Calu3 (cell line): Measurements from ENCODE around the gene RAB3C. TPM values are rescaled to one million over a fixed set of nuclear protein-coding genes. Genes with fewer than 3 reads are reported as not detected.

ENCODE experiments used
- BruUV-seq: library from RNA; stranded (reverse); fragments of 400-500 nt; replicated peaks from 2 replicates; lab custom pipeline; 2021; lab: Mats Ljungman, UMichigan
- CTCF ChIA-PET: fragments of 300-600 bp; sonication (Branson Sonifier 250); formaldehyde crosslinking; loops from one replicate; lab custom pipeline; 2022; ENCODE audit warnings: antibody characterized with exemption; lab: Charles Lee
- DNase-seq: peaks from one replicate; pipeline ENCODE4 v3.0.0; 2022
- H3K27ac Mint-ChIP-seq: one replicate; pipeline ENCODE4 v1.8.0; 2022; ENCODE audit warnings: mixed read lengths; ENCODE audit not compliant: unreplicated experiment
- H3K27me3 Mint-ChIP-seq: one replicate; pipeline ENCODE4 v1.8.0; 2022; ENCODE audit warnings: mixed read lengths; ENCODE audit not compliant: unreplicated experiment
- H3K36me3 Mint-ChIP-seq: one replicate; pipeline ENCODE4 v1.8.0; 2022; ENCODE audit warnings: mild to moderate bottlenecking, moderate library complexity, mixed read lengths; ENCODE audit not compliant: insufficient read depth, unreplicated experiment
- H3K4me1 Mint-ChIP-seq: one replicate; pipeline ENCODE4 v1.8.0; 2022; ENCODE audit warnings: mild to moderate bottlenecking, low read depth, mixed read lengths; ENCODE audit not compliant: unreplicated experiment
- H3K4me3 Mint-ChIP-seq: one replicate; pipeline ENCODE4 v1.8.0; 2022; ENCODE audit warnings: mild to moderate bottlenecking, low read depth, moderate library complexity, mixed read lengths; ENCODE audit not compliant: unreplicated experiment
- H3K9me3 Mint-ChIP-seq: one replicate; pipeline ENCODE4 v1.8.0; 2022; ENCODE audit warnings: low read depth, mixed read lengths; ENCODE audit not compliant: unreplicated experiment
- intact Hi-C: fragments of 100-400 bp; cut with micrococcal nuclease; formaldehyde crosslinking; loops from one replicate; pipeline ENCODE4 v1.10.0; 2022; ENCODE audit not compliant: unreplicated experiment
- total RNA-seq: library from RNA; stranded (reverse); gene quantifications from 2 replicates; pipeline ENCODE4 v1.2.3, GENCODE V29; 2022
- TF ChIP-seq, protein P1 (sequence below): fragments of 200-600 bp; IDR thresholded peaks from one replicate; pipeline ENCODE4 v1.8.0; 2022; ENCODE audit warnings: antibody characterized with exemption; ENCODE audit not compliant: unreplicated experiment

The RAB3C gene
- total RNA-seq, 1 experiment from 2014 or later = not detected

DNA sequence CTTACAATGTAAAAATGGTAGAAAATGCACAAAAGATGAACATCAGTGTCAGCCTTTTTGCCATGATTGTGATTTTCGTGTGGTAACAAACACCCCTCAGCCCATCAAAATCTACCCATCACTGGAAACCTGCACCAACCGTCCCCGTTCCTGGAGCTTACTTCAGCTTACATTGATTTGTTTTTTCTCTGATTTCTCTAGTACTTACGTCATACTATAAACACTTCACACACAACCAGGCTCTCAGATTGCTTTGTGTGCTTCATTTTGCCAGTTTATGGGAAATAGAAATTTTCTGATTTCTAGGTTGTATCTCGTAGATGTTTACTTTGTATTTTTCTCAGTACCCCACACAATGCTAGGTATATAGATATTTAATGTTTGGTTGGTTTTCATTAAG, 129.1 kb downstream of the RAB3C start:
- peaks cover 2% of the 10 kb centered on the region for H3K9me3 Mint-ChIP-seq
- H3K4me3 Mint-ChIP-seq = no peak overlapping the region
- CTCF ChIA-PET = no interaction called here
- BruUV-seq = no TSS peak
- intact Hi-C loops = no loop called here
- no peak for DNase-seq
- TF ChIP-seq, protein P1, sequence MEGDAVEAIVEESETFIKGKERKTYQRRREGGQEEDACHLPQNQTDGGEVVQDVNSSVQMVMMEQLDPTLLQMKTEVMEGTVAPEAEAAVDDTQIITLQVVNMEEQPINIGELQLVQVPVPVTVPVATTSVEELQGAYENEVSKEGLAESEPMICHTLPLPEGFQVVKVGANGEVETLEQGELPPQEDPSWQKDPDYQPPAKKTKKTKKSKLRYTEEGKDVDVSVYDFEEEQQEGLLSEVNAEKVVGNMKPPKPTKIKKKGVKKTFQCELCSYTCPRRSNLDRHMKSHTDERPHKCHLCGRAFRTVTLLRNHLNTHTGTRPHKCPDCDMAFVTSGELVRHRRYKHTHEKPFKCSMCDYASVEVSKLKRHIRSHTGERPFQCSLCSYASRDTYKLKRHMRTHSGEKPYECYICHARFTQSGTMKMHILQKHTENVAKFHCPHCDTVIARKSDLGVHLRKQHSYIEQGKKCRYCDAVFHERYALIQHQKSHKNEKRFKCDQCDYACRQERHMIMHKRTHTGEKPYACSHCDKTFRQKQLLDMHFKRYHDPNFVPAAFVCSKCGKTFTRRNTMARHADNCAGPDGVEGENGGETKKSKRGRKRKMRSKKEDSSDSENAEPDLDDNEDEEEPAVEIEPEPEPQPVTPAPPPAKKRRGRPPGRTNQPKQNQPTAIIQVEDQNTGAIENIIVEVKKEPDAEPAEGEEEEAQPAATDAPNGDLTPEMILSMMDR = no peak
- H3K27ac Mint-ChIP-seq = no peak overlapping the region
- peaks cover 49% of the 10 kb centered on the region for H3K27me3 Mint-ChIP-seq
- no peaks in the 10 kb centered on the region for H3K36me3 Mint-ChIP-seq
- no peaks in the 10 kb centered on the region for H3K4me1 Mint-ChIP-seq

DNA sequence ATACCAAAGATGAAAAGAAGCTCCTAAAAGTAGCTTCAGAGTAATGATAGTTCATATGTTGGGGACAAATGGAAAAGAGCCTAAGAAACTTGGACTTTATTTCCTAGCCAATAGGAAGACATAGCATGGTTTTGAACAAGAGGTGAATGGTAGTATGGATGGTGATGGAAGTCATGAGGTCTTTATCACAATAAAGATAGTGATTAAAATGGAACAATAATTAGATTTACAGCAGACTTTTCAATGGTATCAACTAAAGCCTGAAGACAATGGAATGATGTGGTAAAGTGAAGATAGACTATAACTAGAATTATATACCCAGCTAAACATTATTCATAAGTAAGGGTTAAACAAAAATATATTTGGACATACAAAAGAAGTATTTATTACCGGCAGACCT, 131.2 kb downstream of the RAB3C start:
- no peak for DNase-seq
- intact Hi-C loops = no loop called here
- Mint-ChIP-seq H3K36me3 (no peaks in the 10 kb centered on the region), H3K4me3 (no peak overlapping the region), H3K4me1 (no peaks in the 10 kb centered on the region), H3K27me3 (peaks cover 53% of the 10 kb centered on the region), H3K27ac (no peak overlapping the region), H3K9me3 (peaks cover 2% of the 10 kb centered on the region)
- TF ChIP-seq, protein P1 = no peak
- BruUV-seq = no TSS peak
- CTCF ChIA-PET = no interaction called here

DNA sequence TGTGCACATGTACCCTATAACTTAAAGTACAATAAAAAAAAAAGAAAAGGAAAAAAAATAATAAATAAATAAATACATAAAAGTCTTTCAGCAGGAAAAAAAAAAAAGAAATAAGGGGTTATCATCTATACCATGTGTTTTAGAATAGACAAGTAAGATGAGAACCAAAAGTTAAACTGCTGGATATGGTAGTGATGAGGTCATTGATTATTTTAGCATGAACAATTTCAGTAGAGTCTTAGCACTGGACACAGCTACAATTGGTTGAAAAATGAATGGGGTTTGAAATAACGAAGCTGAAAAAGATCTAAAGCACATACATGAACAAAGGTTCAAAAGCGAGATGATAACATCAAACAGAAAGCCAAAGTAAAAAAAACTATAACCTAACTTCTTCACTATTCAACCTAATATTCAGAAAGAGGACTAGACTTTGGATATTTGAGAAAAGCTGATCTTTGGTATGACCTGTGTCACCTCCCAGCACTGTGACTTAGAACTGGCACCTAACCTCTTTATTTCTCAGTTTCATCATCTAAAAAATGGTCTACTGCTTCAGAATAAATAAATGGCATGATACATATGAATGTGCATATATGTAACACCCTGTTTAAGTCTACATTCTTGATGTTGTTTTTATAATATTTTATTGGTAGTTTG, 133.3 kb downstream of the RAB3C start:
- no peaks in the 10 kb centered on the region for H3K4me1 Mint-ChIP-seq

DNA sequence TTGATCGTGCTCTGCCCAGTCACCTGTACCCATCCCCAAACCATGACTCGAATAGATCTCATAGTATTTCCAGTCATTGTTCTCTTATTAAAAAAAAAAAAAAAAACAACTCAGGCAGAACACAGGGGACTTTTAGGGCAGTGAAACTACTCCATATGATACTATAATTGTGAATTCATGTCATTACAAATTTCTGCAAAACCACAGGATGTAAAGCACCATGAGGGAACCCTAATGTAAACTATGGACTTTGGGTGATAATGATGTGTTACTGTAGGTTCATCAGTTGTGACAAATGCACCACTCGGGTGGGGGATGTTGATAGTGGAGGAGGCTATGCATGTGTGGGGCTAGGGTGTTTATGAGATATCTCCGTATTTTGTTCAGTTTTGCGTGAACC, 133.8 kb downstream of the RAB3C start:
- Mint-ChIP-seq H3K36me3 (no peaks in the 10 kb centered on the region), H3K27ac (no peak overlapping the region), H3K4me1 (no peaks in the 10 kb centered on the region), H3K4me3 (no peak overlapping the region), H3K27me3 (peaks cover 53% of the 10 kb centered on the region), H3K9me3 (peaks cover 2% of the 10 kb centered on the region)
- TF ChIP-seq, protein P1 = no peak
- CTCF ChIA-PET = no interaction called here
- no TSS peak for BruUV-seq
- DNase-seq = no peak
- intact Hi-C loops = no loop called here

More for the DNA sequence above, 133.3 kb downstream of the RAB3C start:
- DNase-seq = no peak
- CTCF ChIA-PET = no interaction called here
- intact Hi-C loops = no loop called here
- Mint-ChIP-seq H3K36me3 (no peaks in the 10 kb centered on the region), H3K9me3 (peaks cover 2% of the 10 kb centered on the region), H3K27me3 (peaks cover 53% of the 10 kb centered on the region), H3K4me3 (no peak overlapping the region), H3K27ac (no peak overlapping the region)
- no TSS peak for BruUV-seq
- TF ChIP-seq, protein P1 = no peak
